Pancreas (tissue), 10 donors: ENCODE measurements around the gene MMP2. TPM values are rescaled to one million over a fixed set of nuclear protein-coding genes. Genes with fewer than 3 reads are reported as not detected.

Experiments used
- ATAC-seq, 4 donors: fragments of 200-7000 bp; cut with Tn5 transposase; one replicate each; pipeline versions ENCODE4 v1.8.0 to v1.9.1; 2020; ENCODE audit warnings: mild to moderate bottlenecking in 4 of 4, moderate library complexity in 4 of 4
- DNase-seq, 6 donors: peaks; one replicate each; pipeline ENCODE4 v3.0.0-alpha.2; 2020
- FAIRE-seq: peaks from 2 replicates; lab custom pipeline; 2012; peaks lifted over from hg19 to GRCh38; lab: Jason Lieb, UNC
- H3K27ac ChIP-seq, 4 donors: fragments of 200-600 bp; sonication (generic); 1 replicate in 3 of 4; 2 replicates in 1 of 4; pipeline versions ENCODE4 v1.5.0 to v1.8.0; 2020
- H3K27me3 ChIP-seq, 4 donors: fragments of 200-600 bp; one replicate each; pipeline ENCODE4 v1.8.0; 2021
- H3K36me3 ChIP-seq, 3 donors: fragments of 200-600 bp; sonication (generic) in 1 of 3; one replicate each; pipeline versions ENCODE4 v1.5.0 to v1.8.0; 2020 to 2021
- H3K4me1 ChIP-seq, 3 donors: fragments of 200-600 bp; one replicate each; pipeline ENCODE4 v1.8.0; 2021
- H3K4me3 ChIP-seq, 4 donors: fragments of 200-600 bp; sonication (generic) in 2 of 4; one replicate each; pipeline versions ENCODE4 v1.5.0 to v1.8.0; 2020 to 2021
- H3K9me3 ChIP-seq, 4 donors: fragments of 200-600 bp; one replicate each; pipeline ENCODE4 v1.8.0; 2021
- CTCF ChIP-seq, 4 donors: fragments of 200-600 bp; sonication (generic) in 3 of 4; IDR thresholded peaks; one replicate each; pipeline versions ENCODE4 v1.5.0 to v1.8.0; 2021; ENCODE audit warnings: antibody characterized with exemption in 4 of 4
- WGBS, 2 donors: extraction: QIAGEN DNeasy Blood & Tissue Kit; methylation state at CpG; one replicate each; pipeline ENCODE4 v1.1.7; 2013; 5-methylcytosine and 5-hydroxymethylcytosine counted together
- intact Hi-C, 3 donors: fragments of 100-400 bp; cut with DNase I; formaldehyde crosslinking; loops; one replicate each; pipeline versions ENCODE4 v1.11.1 to v1.14.2; 2022
- polyA plus RNA-seq, 2 donors: library from polyadenylated mRNA; stranded (reverse); fragments of 200-250 nt; gene quantifications; one replicate each; pipeline ENCODE4 v1.2.3, GENCODE V29; 2013
- total RNA-seq, 6 donors: library from RNA; stranded (reverse); fragmentation: NEBNext Ultra II Directional in 4 of 6; extraction: Animal tissue kit (Norgen Biotek cat#: 25700) in 4 of 6; gene quantifications; one replicate each; pipeline versions ENCODE4 v1.2.1 to v1.2.4, GENCODE V29; 2021 to 2023
- donor health status: healthy with polysubstance abuse.
- donor health status: DM: no; HTN: no; CAD: no; lungs with moderate emphysema.
- donor health status: DM: no; HTN: no; CAD: no.
- donor health status: control.
- donor health status: control.
- donor health status: Bipolar disorder and iron deficiency.
- donor health status: DM: yes; HTN: yes; CAD: no.
- donor health status: DM: no; HTN: no; CAD: no.
- donor health status: DM: no; HTN: no; CAD: no.
- donor health status: DM: yes; HTN: yes; CAD: no.

Gene MMP2
- total and polyA plus RNA-seq, 8 donors: 6.5 to 108 (median 13.2) TPM

- Histone ChIP-seq H3K4me3 (no peak overlapping the region), H3K27ac (no peak overlapping the region), H3K27me3 (no peaks in the 10 kb centered on the region), H3K9me3 (no peaks in the 10 kb centered on the region), H3K36me3 (no peaks in the 10 kb centered on the region), H3K4me1 (no peaks in the 10 kb centered on the region)
- intact Hi-C loops: no loop called here
- DNase-seq (no peak), FAIRE-seq (no peak), ATAC-seq (no peak)
- no peak for TF ChIP-seq CTCF (IDR thresholded peaks at IDR 0.05)
- WGBS, 2 donors: 94 to 100% methylated on average over 1 of the region's 1 CpG
These were observed 33.9 kb downstream of the MMP2 start for GRCh38 chr16:55512941-55513340.

- no peaks in the 10 kb centered on the region for H3K9me3 ChIP-seq
- no peak for TF ChIP-seq CTCF (IDR thresholded peaks at IDR 0.05)
- DNase-seq (no peak), ATAC-seq (no peak), FAIRE-seq (no peak)
- H3K4me3 ChIP-seq: no peak overlapping the region
- no peaks in the 10 kb centered on the region for H3K27me3 ChIP-seq
- intact Hi-C loops: no loop called here
- no peak overlapping the region for H3K27ac ChIP-seq
- no peaks in the 10 kb centered on the region for H3K36me3 ChIP-seq
- no peaks in the 10 kb centered on the region for H3K4me1 ChIP-seq
- WGBS, 2 donors: 81 to 93% methylated on average over 5 of the region's 5 CpGs
These were observed 34.6 kb downstream of the MMP2 start for GRCh38 chr16:55513616-55514015.

- no peak overlapping the region for H3K4me3 ChIP-seq
- H3K4me1 ChIP-seq: no peaks in the 10 kb centered on the region
- no peak overlapping the region for H3K27ac ChIP-seq
- DNase-seq (no peak), FAIRE-seq (no peak), ATAC-seq (no peak)
- 95 to 97% methylated on average over 1 of the region's 1 CpG for WGBS, 2 donors
- intact Hi-C loops: no loop called here
- no peaks in the 10 kb centered on the region for H3K36me3 ChIP-seq
- H3K27me3 ChIP-seq: no peaks in the 10 kb centered on the region
- TF ChIP-seq CTCF (IDR thresholded peaks at IDR 0.05): no peak
- H3K9me3 ChIP-seq: no peaks in the 10 kb centered on the region
These were observed 36.1 kb downstream of the MMP2 start for GRCh38 chr16:55515111-55515510.

- H3K27me3 ChIP-seq: no peaks in the 10 kb centered on the region
- no peaks in the 10 kb centered on the region for H3K4me1 ChIP-seq
- FAIRE-seq: no peak
- WGBS, 2 donors: 0% methylated on average over 1 of the region's 1 CpG
- H3K9me3 ChIP-seq: no peaks in the 10 kb centered on the region
- no peaks in the 10 kb centered on the region for H3K36me3 ChIP-seq
- ATAC-seq: no peak
- intact Hi-C loops: no loop called here
- no peak overlapping the region for H3K4me3 ChIP-seq
- DNase-seq: no peak
- TF ChIP-seq CTCF (IDR thresholded peaks at IDR 0.05): no peak
- H3K27ac ChIP-seq: no peak overlapping the region
These were observed 42.8 kb downstream of the MMP2 start for GRCh38 chr16:55521792-55522191.

GRCh38 chr16:55526441-55526840 is 47.4 kb downstream of the MMP2 start:
- Histone ChIP-seq H3K27me3 (peaks cover 0 to 1% (median 0%) of the 10 kb centered on the region in 4 donors), H3K4me3 (no peak overlapping the region), H3K36me3 (peaks cover 0 to 4% (median 0%) of the 10 kb centered on the region in 3 donors), H3K9me3 (no peaks in the 10 kb centered on the region), H3K4me1 (no peaks in the 10 kb centered on the region), H3K27ac (no peak overlapping the region)
- intact Hi-C loops: no loop called here
- no peak for FAIRE-seq
- no peak for TF ChIP-seq CTCF (IDR thresholded peaks at IDR 0.05)
- 22 to 31% methylated on average over 2 of the region's 2 CpGs for WGBS, 2 donors
- no peak for DNase-seq
- ATAC-seq: no peak
